Lower leg skin (tissue), 3 donors: ENCODE results near the gene CASKIN2.

Experiments used
- POLR2A ChIP-seq, 2 donors: fragments of 450-650 bp; IDR thresholded peaks; one replicate each; pipeline ENCODE4 v1.6.1; 2016 to 2017; ENCODE audit warnings: antibody characterized with exemption in 2 of 2, mild to moderate bottlenecking in 1 of 2, moderate library complexity in 1 of 2
- TF ChIP-seq, protein P1 (sequence below), 3 donors: fragments of 450-650 bp; IDR thresholded peaks; one replicate each; pipeline ENCODE4 v1.5.1; 2016; ENCODE audit warnings: antibody characterized with exemption in 3 of 3, mild to moderate bottlenecking in 3 of 3, moderate library complexity in 2 of 3

DNA sequence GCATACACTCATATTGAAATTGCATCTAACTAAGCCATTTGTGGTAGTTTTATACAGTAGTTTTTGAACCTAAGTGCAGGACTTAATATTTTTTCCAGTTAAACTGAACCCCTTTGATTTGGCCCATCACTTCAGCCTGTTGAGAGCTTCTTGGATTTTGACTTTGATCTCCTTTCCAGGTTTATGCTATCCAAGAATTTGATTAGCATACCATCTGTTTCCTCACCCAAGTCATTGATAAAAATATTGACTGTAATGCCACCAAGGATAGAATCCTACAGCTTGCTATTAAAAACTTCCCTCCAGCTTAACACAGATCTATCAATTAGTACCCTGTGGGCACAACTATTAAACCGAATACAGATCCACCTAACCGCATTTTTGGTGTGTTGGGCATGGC is 51.7 kb downstream of the CASKIN2 start:
- TF ChIP-seq, protein P1, sequence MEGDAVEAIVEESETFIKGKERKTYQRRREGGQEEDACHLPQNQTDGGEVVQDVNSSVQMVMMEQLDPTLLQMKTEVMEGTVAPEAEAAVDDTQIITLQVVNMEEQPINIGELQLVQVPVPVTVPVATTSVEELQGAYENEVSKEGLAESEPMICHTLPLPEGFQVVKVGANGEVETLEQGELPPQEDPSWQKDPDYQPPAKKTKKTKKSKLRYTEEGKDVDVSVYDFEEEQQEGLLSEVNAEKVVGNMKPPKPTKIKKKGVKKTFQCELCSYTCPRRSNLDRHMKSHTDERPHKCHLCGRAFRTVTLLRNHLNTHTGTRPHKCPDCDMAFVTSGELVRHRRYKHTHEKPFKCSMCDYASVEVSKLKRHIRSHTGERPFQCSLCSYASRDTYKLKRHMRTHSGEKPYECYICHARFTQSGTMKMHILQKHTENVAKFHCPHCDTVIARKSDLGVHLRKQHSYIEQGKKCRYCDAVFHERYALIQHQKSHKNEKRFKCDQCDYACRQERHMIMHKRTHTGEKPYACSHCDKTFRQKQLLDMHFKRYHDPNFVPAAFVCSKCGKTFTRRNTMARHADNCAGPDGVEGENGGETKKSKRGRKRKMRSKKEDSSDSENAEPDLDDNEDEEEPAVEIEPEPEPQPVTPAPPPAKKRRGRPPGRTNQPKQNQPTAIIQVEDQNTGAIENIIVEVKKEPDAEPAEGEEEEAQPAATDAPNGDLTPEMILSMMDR (IDR thresholded peaks at IDR 0.05), result no peak
- no peak for TF ChIP-seq POLR2A (IDR thresholded peaks at IDR 0.05)
